ENCODE measurements around the gene FCN2.

Gene FCN2

DNA sequence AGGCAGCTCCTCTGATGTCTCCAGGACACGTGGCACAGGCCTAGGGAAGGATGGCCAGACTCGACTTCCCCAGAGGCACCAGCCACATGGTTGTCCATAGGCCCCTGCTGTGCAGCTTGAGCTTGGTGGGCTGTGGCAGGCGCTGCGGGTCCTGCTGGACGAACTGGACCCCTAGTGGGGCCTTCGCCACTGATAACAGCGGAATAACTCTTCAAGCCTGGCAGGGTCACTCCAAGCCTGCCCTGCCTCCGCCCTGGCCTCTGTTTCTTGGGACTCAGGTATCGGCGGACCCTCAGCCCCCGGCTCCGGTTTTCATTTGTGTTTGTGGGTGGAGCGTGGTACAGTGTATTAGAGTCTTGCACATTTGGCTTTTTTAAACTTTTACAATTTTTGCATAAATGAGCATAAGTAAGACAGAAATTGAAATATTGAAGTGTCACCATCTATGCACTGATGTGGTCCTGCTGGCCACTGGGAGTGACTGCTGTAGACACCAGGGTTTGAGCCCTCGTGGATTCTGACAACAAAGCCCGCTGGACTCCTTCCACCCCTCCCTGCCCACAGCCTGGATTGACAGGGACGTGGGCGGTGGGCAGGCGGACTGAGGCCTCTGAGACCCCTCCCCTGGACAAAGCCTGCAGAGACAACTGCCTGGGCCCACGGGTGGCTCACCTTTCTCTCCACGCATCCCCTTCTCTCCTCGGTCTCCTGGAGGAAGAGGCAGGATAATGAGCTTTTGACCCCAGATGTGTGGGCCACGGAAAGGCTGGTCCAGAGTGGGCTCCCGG is 33.3 kb downstream of the FCN2 start:
- CTCF ChIA-PET = no interaction called here
- no peak for DNase-seq (ENCODE audit: low spot score)
- POLR2A ChIA-PET (ENCODE audit: low non-redundant PET) = no interaction called here
- H3K27ac ChIP-seq = no peak overlapping the region
- TF ChIP-seq CTCF (conservative IDR thresholded peaks at IDR 0.05; ENCODE audit: low read depth) = no peak

DNA sequence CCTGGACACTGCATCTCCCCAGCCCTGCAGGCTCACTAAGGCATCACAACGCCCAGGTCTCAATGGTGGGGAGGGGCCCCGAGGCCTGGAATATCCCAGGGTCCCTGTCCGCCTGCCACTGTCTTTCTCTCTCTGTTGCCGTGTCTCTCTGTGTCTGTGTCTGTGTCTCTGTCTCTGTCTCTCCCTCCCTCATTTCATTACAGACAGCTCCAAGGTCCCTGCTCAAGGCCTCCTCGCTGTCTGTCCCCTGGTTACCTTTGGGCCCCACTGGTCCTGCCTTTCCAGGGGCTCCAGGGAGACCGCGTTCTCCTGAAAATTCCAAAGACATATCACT is 33.9 kb downstream of the FCN2 start:
- POLR2A ChIA-PET (ENCODE audit: low non-redundant PET) = no interaction called here
- no peak overlapping the region for H3K27ac ChIP-seq
- CTCF ChIA-PET = no interaction called here
- no peak for TF ChIP-seq CTCF (conservative IDR thresholded peaks at IDR 0.05; ENCODE audit: low read depth)
- DNase-seq (ENCODE audit: low spot score) = no peak

GRCh38 chr9:134915046-134915985 is 34.7 kb downstream of the FCN2 start:
- no peak for TF ChIP-seq CTCF (conservative IDR thresholded peaks at IDR 0.05; ENCODE audit: low read depth)
- no peak overlapping the region for H3K27ac ChIP-seq
- CTCF ChIA-PET = no interaction called here
- POLR2A ChIA-PET (ENCODE audit: low non-redundant PET) = no interaction called here
- DNase-seq (ENCODE audit: low spot score) = no peak

DNA sequence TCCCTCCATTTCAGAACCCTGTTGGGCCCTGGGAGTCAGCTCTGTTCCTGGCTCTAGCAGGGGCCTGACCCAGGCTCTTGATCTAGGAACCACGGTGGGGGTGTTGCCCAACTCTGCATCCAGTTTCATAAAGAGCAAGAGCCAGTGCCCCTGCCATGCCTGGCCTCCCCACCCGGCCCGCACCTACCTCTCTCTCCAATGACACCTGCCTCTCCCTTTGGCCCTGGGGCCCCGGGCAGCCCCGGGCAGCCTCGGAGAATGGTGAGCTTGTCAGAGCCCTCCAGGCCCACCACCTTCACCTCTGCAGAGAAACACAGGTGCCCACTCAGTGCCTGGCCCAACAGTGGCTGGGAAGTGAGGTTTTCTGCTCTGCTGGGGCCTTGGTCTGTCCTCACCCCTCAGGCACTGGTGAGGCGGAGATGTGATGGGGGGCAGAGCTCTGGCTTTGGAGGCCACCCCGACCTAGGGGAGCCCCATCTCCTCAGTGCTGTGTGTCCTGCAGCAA is 35.6 kb downstream of the FCN2 start:
- TF ChIP-seq CTCF (conservative IDR thresholded peaks at IDR 0.05; ENCODE audit: low read depth) = no peak
- ChIA-PET POLR2A (ENCODE audit: low non-redundant PET) (no interaction called here), CTCF (interaction anchor here (0.7 kb wide), 1 partner anchor 1925 kb away, joined by 3 read pairs; no protein-coding TSS in a partner anchor)
- no peak for DNase-seq (ENCODE audit: low spot score)
- H3K27ac ChIP-seq = no peak overlapping the region

GRCh38 chr9:134917431-134918373 is 37.1 kb downstream of the FCN2 start, which contains the start of gene FCN1:
TSS of gene FCN1 (minus strand) at chr9:134917912. CDS start at chr9:134917871, 41 bp downstream.
- POLR2A ChIA-PET (ENCODE audit: low non-redundant PET) = no interaction called here
- DNase-seq (ENCODE audit: low spot score) = no peak
- H3K27ac ChIP-seq = no peak within 1 kb of the TSS
- CTCF ChIA-PET = no interaction called here
- no peak for TF ChIP-seq CTCF (conservative IDR thresholded peaks at IDR 0.05; ENCODE audit: low read depth)

DNA sequence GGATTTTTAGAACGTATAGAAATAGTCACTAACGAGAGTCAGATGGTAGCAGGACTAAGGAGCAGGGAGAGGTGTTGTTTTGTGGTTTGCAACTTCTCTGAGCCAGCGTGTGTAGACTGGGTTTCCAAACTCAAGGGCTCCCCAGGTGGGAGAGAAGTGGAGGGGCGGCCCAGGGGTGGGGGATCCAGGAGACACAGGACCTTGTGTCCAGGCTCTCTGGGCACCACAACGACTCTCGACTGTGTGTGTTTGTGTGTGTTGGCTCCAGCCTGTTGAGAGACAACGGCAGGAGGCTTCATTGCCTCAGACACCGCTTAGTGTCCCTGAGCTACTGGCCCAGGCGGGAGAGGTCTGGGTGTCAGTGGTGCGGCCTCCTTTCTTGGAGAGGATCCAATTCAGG is 38.0 kb downstream of the FCN2 start:
- TF ChIP-seq CTCF (conservative IDR thresholded peaks at IDR 0.05; ENCODE audit: low read depth) = no peak
- ChIA-PET POLR2A (ENCODE audit: low non-redundant PET) (no interaction called here), CTCF (no interaction called here)
- no peak for DNase-seq (ENCODE audit: low spot score)
- no peak overlapping the region for H3K27ac ChIP-seq
